Measurements from ENCODE around the gene ROBO1.

Gene ROBO1

DNA sequence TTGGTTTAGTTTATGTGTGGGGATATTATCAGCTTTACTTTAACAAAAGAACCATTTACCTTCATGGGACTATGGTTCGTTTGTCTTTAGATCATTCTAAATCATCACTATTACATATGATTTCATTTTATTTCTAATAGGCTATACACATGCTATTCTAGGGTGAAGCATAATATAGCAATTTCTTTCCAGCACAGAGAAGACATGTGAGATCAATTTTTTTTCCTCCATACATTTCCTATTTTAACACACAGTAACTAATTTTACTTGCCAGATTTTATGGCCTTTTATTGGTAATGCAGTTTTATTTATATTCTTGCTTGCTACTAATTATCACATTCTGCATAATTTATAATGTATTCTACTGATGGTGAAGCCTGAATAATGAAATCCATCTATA lies 287.1 kb downstream of the ROBO1 start:
- DNase-seq (ENCODE audit: insufficient read length, low spot score) (no peak), FAIRE-seq (no peak)

DNA sequence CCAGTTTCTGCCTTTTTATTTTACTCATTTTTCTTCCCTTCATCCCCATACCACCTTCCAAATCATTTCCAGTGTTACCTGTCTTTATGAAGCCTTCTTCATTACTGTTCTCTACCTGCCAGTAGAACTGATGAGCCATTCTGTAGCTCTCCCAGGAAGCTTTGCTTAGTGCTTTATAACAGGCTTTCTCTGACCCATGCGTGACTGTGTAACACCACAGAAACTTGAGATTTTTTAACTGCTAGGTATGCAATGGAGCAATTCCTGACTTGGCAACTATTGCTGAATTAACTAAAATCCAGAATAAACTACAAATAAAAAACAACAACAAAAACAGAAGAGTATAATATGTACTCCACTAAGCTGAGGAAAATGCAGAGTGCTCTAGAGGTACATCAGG lies 289.2 kb downstream of the ROBO1 start:
- no peak for FAIRE-seq
- DNase-seq (ENCODE audit: insufficient read length, low spot score) = no peak

DNA sequence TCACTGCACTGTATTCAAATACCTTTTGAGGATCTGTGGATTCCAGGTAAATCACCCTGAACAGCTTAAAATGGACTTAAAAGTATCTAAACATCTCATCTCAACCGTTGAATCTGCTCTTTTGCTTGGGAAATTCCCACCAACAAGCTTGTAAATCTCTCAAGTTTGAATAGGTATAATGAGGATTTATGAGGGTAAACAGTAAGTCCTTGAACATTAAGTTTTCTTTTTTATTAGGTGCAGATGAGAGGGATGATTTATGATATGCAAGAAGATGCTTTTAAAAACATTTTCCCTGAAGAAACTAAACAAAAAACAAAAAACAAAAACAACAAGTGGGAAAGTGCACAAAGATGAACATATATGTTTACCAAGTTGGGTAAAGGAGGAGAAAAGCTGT lies 290.6 kb downstream of the ROBO1 start:
- DNase-seq (ENCODE audit: insufficient read length, low spot score) (no peak), FAIRE-seq (no peak)

DNA sequence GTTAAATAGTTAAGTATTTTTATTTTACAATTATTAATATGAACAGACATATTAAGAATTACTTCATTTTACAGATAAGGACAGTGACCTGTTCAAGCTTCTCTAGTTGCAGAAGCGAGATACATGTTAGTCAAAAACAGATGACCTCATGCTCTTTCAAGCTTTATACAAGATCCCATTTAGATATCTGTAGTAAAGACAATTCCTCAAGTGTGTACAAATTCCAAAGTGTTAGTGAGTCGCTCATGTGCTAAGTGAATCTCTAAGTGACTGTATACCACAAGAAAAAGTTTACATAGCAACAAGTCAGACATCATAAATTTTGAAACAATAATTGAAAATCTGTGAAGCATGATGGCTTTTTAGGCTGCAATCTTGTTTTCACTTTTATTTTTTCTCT lies 293.8 kb downstream of the ROBO1 start:
- FAIRE-seq (no peak), DNase-seq (ENCODE audit: insufficient read length, low spot score) (no peak)

DNA sequence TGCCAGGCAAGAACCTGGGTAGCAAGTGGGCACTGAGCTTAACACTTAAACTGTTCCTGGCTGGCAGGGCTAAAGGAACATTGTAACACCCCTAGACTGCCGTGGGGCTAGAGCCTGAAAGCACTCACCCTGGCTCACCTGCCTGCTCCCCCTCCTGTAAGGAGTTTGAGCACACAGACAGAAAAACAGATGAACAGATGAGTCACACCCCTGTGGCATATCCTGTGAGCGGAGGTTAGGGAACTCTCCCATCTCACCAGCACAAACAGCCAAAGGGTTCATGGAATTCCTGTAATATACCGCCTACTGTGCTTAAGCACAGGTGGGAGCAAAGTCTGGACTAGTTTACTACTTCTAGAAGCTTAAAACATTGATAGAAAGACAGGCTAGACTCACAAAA lies 300.1 kb downstream of the ROBO1 start:
- DNase-seq (ENCODE audit: insufficient read length, low spot score) = peak; percentile 8
- FAIRE-seq = peak; percentile 40

DNA sequence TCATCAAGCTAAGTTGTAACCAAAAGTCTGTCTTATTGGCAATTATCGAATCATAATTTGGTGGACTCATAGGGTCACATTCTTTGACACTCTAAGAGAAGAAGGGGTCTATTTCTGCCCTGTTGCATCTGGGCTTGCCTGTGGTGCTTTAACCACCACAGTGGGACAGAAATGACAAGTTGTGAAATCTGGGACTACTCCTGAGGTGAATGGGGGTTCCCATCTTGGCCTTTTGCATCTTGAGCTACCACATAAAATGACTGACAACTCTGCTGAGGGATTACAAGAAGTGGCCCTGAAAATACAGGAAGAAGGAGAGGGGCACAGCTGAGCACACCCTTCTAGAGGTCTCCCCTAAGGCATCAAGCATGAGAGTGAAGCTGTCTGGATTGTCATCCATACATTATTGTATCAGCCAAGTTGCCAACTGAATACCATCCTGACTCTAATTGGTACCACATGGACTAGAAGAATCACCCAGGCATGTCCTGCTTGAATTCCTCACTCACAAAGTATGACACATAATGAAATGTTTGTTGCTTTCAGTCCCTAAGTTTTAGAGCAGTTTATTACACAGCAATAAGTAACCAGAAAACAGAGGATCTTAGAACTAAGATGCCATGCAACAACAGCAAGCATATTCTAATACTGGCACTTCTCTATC lies 306.5 kb downstream of the ROBO1 start:
- no peak for FAIRE-seq

DNA sequence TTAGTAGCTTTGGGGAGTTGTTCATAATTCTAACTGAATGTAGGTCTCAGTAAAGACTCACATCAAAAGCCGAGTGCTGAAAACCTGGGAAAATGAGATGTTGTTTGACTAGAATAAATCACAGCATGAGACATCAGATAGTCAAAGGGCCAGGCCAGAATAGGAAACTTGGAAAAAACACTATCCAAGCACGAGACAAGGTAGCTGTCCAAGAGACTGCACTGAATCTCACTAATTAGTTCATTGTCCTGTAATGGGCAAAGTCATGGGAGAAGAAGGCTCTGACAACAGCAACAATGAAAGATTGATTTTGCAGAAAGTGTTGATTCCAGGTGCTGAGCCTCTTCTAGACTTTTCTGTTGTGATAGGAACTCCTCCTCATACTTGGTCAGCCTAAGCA lies 314.2 kb downstream of the ROBO1 start:
- FAIRE-seq (no peak), DNase-seq (ENCODE audit: insufficient read length, low spot score) (no peak)

More for the DNA sequence above, 306.5 kb downstream of the ROBO1 start:
- no peak for DNase-seq (ENCODE audit: insufficient read length, low spot score)

DNA sequence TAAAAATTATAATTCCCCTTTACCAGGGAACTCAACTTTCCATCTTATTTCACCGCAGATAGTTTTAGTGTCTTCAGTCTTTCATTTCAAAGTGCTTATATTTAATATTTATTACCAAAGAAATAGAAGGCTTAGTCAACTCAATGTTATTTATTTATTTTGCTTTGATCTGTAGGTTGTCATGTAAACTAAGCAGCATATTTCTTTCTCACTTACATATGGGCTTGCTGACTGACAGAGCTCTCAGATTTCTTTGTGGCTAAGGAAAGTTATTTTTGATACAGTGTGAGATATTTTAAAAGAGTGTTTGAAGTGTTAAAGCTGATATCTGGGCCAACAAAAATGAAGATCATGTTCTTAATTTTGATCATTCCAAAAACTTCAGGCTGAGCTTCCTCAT lies 331.4 kb downstream of the ROBO1 start:
- no peak for FAIRE-seq
- DNase-seq (ENCODE audit: insufficient read length, low spot score) = no peak

DNA sequence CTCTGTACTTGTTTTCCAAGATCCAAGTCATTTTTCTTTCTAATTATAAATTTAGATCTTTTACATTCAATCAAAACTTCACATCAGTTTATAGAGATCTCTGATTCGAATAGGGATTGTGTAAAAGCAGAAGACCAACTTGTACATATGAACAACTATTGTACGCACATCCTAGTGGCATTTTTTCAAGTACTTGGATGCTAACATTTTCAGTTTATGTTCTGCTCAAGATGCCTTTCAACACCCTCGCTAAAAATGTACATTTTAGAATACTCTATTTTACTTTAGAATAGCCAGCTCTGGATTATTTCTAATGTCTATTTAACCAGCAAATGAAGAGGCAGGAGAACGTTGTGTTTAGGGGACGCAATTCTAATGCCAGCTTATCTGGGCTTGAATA lies 340.7 kb downstream of the ROBO1 start:
- no peak for DNase-seq (ENCODE audit: insufficient read length, low spot score)

DNA sequence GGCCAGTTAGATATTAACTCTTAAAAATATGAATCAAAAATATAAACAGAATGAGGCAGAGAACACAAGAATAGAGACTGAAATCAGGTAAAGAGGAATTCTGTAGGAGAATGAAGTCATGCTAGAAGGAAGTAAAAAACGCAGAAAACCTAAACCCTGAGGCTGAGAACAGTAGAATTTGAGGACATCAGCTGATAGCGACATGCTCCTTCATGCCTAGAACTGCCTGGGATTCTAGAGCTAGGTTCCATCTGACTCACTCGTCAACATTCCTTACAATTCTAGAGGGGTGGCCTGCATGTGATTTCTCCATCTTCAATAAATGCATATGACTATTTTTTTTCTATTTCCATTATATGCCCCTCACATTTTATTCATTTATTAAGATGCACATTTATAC lies 343.0 kb downstream of the ROBO1 start:
- DNase-seq (ENCODE audit: insufficient read length, low spot score) (no peak), FAIRE-seq (no peak)

More for the DNA sequence above, 340.7 kb downstream of the ROBO1 start:
- no peak for FAIRE-seq

DNA sequence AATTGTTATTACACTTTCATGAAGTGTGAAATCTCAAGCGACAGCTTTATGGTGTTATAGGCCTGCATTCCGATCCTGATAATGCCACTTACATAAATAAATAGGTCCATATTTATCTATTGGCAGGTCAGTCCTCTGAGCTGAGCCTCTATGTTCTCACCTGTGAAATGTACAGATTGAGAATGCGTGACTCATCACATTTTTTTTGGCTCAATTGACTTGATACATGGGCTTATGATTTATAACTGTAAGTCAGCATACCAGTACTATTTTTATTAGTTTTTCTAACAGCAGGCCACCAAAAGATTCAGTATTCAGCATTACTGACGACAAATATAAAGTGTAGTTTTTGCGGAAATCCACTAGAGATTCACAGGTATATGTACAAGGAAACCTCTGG lies 344.4 kb downstream of the ROBO1 start:
- FAIRE-seq (no peak), DNase-seq (ENCODE audit: insufficient read length, low spot score) (no peak)

DNA sequence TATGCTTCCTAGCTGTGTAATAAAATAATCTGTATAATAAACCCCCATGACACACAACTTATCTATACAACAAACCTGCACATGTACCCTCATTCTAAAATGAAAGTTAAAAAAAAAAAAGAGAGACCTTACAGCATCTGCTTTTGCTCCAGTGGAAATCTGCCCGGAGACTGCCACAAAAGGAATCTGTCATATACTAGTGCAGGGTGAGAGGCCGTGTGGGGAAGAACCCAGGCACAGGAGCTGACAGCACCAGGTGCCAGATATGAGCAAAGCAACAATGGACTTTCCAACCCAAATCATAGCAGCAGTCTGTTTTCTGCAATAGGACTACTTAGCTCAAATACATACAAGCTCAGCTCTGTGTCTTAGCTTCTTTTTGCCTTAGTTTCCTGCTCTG lies 346.5 kb downstream of the ROBO1 start:
- FAIRE-seq (no peak), DNase-seq (ENCODE audit: insufficient read length, low spot score) (no peak)

DNA sequence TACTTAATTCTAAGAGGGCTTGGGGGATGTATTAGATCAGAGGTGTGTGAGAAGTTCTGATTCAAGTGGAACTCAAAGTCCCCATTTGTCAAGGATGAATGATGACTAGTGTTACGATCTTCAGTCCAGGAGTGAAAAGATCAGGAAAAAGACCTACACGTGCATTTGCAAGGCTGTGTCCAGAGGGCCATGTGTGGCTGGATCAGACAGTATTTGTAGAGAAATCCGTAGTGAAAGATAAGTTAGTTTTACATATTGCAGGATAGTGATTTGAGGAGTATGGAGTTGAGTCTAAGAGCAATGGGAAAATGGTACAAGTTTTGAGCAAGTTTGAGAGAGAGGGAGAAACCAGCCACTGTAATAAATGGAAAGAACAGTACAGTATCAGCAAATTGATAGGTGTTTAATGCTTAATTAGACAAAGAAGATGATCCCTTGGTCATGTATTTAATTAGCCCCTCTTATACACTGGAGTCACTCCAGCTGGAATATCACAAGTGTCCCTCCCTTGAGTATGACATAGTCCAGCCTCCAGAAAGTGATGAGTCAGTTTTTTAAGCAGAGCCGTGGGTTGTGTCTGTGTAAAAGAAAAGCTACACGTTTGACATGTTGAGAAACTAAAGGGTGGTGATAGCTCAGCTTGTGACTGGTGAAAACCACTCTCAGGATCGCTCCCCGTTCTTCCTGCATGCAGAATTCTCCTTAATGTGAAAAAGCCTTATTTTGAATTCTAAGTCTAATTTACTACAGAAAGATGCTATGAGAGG lies 348.8 kb downstream of the ROBO1 start:
- FAIRE-seq (no peak), DNase-seq (ENCODE audit: insufficient read length, low spot score) (no peak)

DNA sequence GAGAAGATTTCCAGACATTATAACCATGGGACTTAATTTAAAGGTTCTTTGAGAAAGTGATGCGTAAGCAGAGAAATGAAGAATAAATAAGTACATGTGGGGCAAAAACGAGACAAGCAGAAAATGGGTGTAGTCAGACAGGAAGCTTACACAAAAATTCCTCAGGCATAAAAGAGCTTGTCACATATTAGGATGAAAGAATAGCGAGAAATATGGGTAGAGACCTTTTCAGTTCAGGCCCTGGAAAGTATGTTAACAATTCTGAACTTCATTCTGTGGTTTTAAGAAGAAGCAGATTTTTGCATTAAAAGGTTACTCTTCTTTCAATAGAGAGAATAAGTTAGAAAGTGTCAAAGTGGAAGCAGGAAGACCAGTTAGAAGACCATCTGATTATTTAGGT lies 352.4 kb downstream of the ROBO1 start:
- FAIRE-seq (no peak), DNase-seq (ENCODE audit: insufficient read length, low spot score) (no peak)

DNA sequence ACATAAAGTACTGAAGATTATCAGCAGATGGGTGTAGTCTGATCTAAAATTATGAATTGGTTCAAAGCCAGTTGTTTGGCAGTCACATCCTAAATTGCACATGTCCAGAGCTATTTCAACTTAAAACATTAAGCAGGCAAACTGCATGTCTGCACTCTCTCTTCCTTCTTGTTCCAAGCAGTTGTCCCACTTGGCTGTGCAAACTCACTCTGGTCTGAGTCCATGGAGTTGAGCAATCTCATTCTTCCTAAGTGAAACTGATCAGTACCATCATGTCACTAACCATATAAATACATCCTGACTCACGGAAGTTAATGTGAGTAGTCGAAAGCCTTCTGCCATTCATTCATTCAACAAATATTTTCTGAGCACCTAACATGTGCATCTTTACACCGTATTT lies 353.0 kb downstream of the ROBO1 start:
- DNase-seq (ENCODE audit: insufficient read length, low spot score) (no peak), FAIRE-seq (no peak)

DNA sequence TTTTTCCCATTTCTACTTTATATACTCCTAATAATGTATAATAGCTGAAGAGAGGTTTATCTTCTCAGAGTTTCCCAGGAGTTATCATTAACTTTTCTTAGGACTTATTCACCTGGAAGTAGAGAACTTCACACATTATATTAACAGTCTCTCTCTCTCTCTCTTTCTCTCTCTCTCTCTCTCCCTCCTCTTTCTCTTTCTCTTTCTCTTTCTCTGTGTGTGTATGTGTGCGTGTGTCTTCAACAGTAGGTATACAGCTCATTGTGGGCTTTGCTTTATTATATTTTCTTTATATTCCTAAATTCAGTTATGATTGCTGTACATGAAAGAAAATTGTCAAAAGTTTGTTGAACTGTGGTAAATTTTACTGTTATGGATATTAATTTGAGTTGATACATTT lies 353.8 kb downstream of the ROBO1 start:
- no peak for DNase-seq (ENCODE audit: insufficient read length, low spot score)
- no peak for FAIRE-seq

DNA sequence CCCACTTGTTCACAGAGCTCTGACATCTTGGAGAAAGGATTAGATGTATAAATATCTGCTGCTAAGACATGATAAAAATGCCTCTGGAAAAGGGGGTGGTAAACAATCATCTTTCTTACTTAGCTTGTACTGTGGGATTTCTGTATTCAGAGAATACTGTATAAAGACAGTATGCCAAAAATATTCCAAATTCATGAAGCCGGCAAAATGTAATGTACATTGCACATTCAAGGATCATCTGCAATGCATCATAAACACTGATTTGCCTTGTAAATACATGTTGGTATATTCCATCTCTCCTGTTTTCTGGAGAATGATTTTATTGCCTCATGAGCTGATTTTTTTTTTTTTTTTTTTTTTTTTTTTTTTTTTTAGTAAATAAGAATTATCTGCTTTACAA lies 355.3 kb downstream of the ROBO1 start:
- DNase-seq (ENCODE audit: insufficient read length, low spot score) = no peak

DNA sequence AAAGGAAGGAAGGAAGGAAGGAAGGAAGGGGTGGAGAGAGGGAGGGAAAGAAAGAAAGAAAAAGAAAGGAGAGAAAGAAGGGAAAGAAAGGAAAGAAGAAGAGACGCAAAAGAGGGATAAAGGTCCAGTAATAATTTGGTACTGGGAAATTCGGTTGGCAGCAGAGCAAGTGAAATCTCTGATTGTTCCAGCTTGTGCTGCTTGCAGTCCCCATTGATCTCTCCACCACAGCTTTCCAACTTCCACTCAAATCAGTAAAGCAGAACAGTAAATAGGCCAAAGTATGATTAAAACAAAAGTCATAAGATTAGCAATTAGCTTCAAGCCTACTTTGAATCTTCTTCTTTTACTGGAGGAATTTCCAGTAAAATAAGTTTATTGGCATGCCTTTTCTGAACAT lies 357.2 kb downstream of the ROBO1 start:
- FAIRE-seq = no peak
- DNase-seq (ENCODE audit: insufficient read length, low spot score) = no peak

More for the DNA sequence above, 355.3 kb downstream of the ROBO1 start:
- no peak for FAIRE-seq

DNA sequence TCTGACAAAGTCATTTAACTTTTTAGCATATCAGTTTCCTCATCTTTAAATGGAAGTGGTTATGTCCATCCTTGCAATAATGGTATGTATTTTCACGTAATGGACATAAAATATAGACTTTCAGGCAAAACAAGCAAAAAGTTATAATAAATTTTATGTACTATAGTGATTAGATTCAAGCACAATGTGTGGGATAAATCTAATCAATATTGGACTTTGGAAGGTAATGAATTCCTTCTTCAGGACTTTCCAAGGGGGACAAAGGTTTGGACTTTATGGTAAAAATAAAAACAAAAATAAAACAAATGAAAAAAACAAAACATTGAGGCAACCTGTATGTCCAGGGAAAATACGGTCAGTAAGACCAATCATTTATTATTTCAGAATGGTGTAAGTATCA lies 357.7 kb downstream of the ROBO1 start:
- no peak for FAIRE-seq
- DNase-seq (ENCODE audit: insufficient read length, low spot score) = no peak

DNA sequence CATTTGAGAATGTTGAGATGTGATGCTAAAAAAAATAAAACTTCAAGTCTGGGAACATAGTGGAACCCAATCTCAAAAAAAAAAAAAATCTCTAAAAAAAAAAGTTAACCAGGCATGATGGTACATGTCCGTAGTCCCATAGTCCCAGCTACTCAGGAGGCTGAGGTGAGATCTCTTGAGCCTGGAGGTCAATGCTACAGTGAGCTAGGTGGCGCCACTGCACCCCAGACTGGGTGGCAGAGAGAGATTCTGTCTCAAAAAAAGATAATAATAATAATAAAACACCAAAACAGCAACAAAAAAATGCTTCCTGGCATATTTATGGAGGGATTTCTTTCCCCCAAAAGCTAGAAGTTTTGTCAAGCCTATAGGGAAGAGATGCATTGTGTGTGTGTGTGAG lies 361.6 kb downstream of the ROBO1 start:
- FAIRE-seq (no peak), DNase-seq (ENCODE audit: insufficient read length, low spot score) (no peak)

DNA sequence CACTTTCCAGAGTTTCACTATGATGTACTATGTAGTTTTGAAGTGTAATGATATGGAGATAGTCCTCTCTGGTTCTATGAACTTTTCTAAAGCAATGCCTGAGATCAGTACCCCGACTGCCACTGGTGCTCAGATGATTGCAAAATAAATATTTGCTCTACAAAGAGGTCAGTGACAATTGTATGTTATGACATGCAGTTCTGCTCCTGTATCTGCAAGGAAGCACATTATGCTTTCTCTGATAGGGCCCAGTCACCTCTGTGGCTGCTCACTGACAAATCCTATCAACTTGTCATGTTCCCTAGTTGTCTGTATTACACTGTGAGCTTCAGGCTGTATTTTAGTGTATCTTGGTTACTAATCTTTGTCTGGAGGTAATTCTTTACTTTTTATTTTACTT lies 362.6 kb downstream of the ROBO1 start:
- no peak for FAIRE-seq
- no peak for DNase-seq (ENCODE audit: insufficient read length, low spot score)

DNA sequence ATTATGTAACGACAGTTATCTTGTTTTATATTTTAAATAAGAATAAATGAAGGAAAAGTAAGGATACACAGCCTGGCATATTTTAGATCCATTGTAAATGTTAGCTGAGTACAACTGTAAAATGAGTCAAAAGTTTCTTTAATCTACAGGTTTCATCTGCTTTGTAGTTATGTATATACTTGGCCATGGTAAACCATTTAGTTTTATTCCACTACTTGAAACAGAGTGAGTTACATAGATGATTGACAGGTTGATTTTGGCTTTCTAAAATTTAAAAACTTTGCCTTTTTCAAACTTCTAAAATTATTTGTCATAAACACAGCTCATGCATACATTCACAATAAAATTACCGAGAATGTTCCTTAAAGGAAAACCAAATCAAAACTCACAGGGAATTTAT lies 371.2 kb downstream of the ROBO1 start:
- no peak for DNase-seq (ENCODE audit: insufficient read length, low spot score)
- no peak for FAIRE-seq

DNA sequence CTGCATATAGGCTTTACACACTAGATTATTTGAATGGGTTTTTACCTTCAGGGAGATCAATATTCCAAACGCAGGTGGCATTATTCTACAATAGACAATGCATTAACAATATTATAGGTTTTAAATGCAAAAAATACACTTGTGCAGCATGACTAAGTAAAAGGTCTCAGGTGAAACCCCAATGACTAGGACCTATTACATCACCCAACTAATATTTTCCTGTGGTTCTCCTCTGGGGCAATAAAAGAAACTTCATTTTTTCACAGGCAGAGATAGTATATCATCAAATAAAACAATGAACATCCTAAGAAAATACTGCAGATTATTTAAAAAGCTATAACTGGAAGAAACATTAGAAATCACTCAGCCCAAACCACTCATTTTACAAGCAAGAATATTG lies 375.3 kb downstream of the ROBO1 start:
- DNase-seq (ENCODE audit: insufficient read length, low spot score) = no peak
- no peak for FAIRE-seq

Measured in HTR-8/SVneo (cell line).